Activated CD4-positive, CD25-positive, alpha-beta regulatory T cell treated with anti-CD3 and anti-CD28 coated beads, Interleukin-2, amount 50 U/mL, for 72 hours (primary cell): ENCODE data around the gene CPEB4.

Source experiments
- DNase-seq: peaks from one replicate; pipeline ENCODE4 v3.0.0; 2021

CPEB4 gene

GRCh38 chr5:173988554-173989431 lies 100.6 kb downstream of the CPEB4 start, which contains the start of gene C5orf47:
TSS of gene C5orf47 (plus strand) at chr5:173989170. CDS start at chr5:173989264, 94 bp downstream.
- no peak for DNase-seq

- DNase-seq = no peak
These were observed 101.4 kb downstream of the CPEB4 start for GRCh38 chr5:173989432-173990082.

- no peak for DNase-seq
These were observed 109.2 kb downstream of the CPEB4 start for GRCh38 chr5:173997331-173997730.

- no peak for DNase-seq
These were observed 110.4 kb downstream of the CPEB4 start for GRCh38 chr5:173998531-173998930.

- no peak for DNase-seq
These were observed 111.9 kb downstream of the CPEB4 start for GRCh38 chr5:174000076-174000475.

- no peak for DNase-seq
These were observed 115.6 kb downstream of the CPEB4 start for GRCh38 chr5:174003795-174004194.

GRCh38 chr5:174008922-174009321 lies 120.8 kb downstream of the CPEB4 start:
- no peak for DNase-seq

- no peak for DNase-seq
These were observed 122.2 kb downstream of the CPEB4 start for GRCh38 chr5:174010365-174010764.

- DNase-seq = no peak
These were observed 123.3 kb downstream of the CPEB4 start for GRCh38 chr5:174011441-174011840.
